Adrenal gland (tissue), 12 donors: ENCODE measurements around the gene ITPR3. TPM values are rescaled to one million over a fixed set of nuclear protein-coding genes. Genes with fewer than 3 reads are reported as not detected.

Experiments used
- DNase-seq, 7 donors: peaks; one replicate each; pipeline ENCODE4 v3.0.0-alpha.2; 2019 to 2020
- H3K27ac ChIP-seq, 5 donors: fragments of 200-600 bp; sonication (generic) in 4 of 5; 1 replicate in 3 of 5; 2 replicates in 2 of 5; pipeline versions ENCODE4 v1.5.1 to v1.8.0; 2016 to 2020; ENCODE audit warnings: mild to moderate bottlenecking in 1 of 5
- H3K27me3 ChIP-seq: fragments of 200-600 bp; 2 replicates; pipeline ENCODE4 v1.8.0; 2021
- H3K36me3 ChIP-seq, 2 donors: fragments of 200-600 bp; replicated peaks in 1 of 2; 1 replicate in 1 of 2; 2 replicates in 1 of 2; pipeline versions ENCODE4 v1.5.1 to v1.8.0; 2018 to 2022
- H3K4me1 ChIP-seq, 2 donors: fragments of 200-600 bp; replicated peaks in 1 of 2; 1 replicate in 1 of 2; 2 replicates in 1 of 2; pipeline versions ENCODE4 v1.5.1 to v1.8.0; 2018 to 2021
- H3K4me3 ChIP-seq, 4 donors: fragments of 200-600 bp; sonication (generic) in 3 of 4; one replicate each; pipeline ENCODE4 v1.5.1; 2016 to 2018
- H3K9me3 ChIP-seq, 3 donors: fragments of 200-600 bp; sonication (generic) in 1 of 3; replicated peaks in 1 of 3; 1 replicate in 2 of 3; 2 replicates in 1 of 3; pipeline versions ENCODE4 v1.5.1 to v1.8.0; 2016 to 2021
- POLR2A ChIP-seq, 2 donors: fragments of 450-650 bp; IDR thresholded peaks; one replicate each; pipeline ENCODE4 v1.6.1; 2017; ENCODE audit warnings: antibody characterized with exemption in 2 of 2, mild to moderate bottlenecking in 2 of 2, moderate library complexity in 1 of 2
- WGBS, 4 donors: extraction: QIAGEN DNeasy Blood & Tissue Kit in 2 of 4; methylation state at CpG; one replicate each; pipeline versions ENCODE4 v1.1.5 to v1.1.7; 2013 to 2017; 5-methylcytosine and 5-hydroxymethylcytosine counted together
- intact Hi-C, 2 donors: fragments of 100-400 bp; cut with DNase I; formaldehyde crosslinking; loops; one replicate each; pipeline versions ENCODE4 v1.14.1 to v1.15.0; 2022 to 2023
- polyA plus RNA-seq, 3 donors: library from polyadenylated mRNA; stranded (reverse); fragments of 200-250 nt in 2 of 3; fragments of 350-450 nt in 1 of 3; fragmentation: Illumina TruSeq in 1 of 3; extraction: RNeasy Lipid Tissue Mini Kit (QIAGEN cat#74804) in 1 of 3; gene quantifications; one replicate each; pipeline ENCODE4 v1.2.3, GENCODE V29; 2013 to 2014
- total RNA-seq, 9 donors: library from RNA; depleted of rRNA in 4 of 9; stranded (reverse); fragments of >200 nt in 4 of 9; fragments of 120-200 nt in 1 of 9; fragmentation: NEBNext Ultra II Directional in 1 of 9; extraction: Animal tissue kit (Norgen Biotek cat#: 25700) in 1 of 9; gene quantifications; one replicate each; pipeline versions ENCODE4 v1.1.0 to v1.2.4, GENCODE V29; 2013 to 2023
- TF ChIP-seq, protein P1 (sequence below), 6 experiments: fragments of 450-650 bp in 4 of 6; fragments of 200-600 bp in 2 of 6; sonication (generic) in 1 of 6; IDR thresholded peaks; 1 replicate in 5 of 6; 2 replicates in 1 of 6; pipeline versions ENCODE4 v1.5.1 to v1.8.0; 2016 to 2021; ENCODE audit warnings: antibody characterized with exemption in 6 of 6, mild to moderate bottlenecking in 2 of 6, moderate library complexity in 1 of 6
- donor health status: healthy with polysubstance abuse.
- donor health status: Bipolar disorder and iron deficiency.
- donor health status: DM: yes; HTN: yes; CAD: no.
- donor health status: DM: no; HTN: no; CAD: no.
- donor health status: DM: no; HTN: no; CAD: no.
- donor health status: DM: yes; HTN: yes; CAD: no.

The ITPR3 gene
- total and polyA plus RNA-seq, 12 donors = 1.3 to 38.1 (median 23.9) TPM

DNA sequence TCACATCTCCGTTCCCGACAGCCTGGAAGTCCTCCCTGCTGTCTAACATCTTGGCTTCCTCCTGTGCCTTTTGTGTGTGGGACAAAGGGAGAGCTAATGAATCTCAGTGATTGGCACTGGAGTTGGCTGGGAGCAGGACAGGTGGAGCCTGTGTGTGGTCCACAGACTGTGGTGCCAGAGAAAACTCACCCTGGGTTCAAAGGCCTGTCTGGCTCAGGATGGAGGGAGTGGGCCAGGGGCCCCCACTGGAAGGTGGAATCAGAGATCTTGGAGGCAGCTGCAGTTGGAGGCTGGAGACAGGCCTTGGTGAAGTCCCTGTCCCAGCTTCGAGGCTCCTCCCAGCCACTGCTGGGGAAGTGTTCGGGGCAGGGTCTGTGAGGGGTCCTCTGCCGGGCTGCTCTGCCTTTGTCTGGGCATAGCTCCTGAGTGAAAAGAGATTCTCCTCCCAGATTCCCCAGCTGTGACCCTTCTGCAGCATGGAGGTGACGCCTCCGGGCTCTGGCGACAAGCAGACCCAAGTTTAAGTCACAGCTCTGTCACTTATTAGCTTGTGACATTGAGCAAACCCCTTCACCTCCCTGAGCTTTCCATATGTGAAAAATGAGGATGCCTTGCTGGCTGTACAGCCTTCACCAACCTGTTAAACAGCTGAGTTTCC lies 13.9 kb upstream of the ITPR3 start:
- H3K27ac ChIP-seq = peak overlapping the region in 1 of 5 donors; percentile 10
- DNase-seq = no peak
- no peaks in the 10 kb centered on the region for H3K9me3 ChIP-seq
- 60 to 83% (median 81%) methylated on average over 5 to 8 of the region's 8 CpGs for WGBS, 4 donors
- no peaks in the 10 kb centered on the region for H3K36me3 ChIP-seq
- peaks cover 11 to 14% of the 10 kb centered on the region in 2 donors for H3K4me1 ChIP-seq
- no peak overlapping the region for H3K4me3 ChIP-seq
- intact Hi-C loops = no loop called here
- TF ChIP-seq, protein P1, sequence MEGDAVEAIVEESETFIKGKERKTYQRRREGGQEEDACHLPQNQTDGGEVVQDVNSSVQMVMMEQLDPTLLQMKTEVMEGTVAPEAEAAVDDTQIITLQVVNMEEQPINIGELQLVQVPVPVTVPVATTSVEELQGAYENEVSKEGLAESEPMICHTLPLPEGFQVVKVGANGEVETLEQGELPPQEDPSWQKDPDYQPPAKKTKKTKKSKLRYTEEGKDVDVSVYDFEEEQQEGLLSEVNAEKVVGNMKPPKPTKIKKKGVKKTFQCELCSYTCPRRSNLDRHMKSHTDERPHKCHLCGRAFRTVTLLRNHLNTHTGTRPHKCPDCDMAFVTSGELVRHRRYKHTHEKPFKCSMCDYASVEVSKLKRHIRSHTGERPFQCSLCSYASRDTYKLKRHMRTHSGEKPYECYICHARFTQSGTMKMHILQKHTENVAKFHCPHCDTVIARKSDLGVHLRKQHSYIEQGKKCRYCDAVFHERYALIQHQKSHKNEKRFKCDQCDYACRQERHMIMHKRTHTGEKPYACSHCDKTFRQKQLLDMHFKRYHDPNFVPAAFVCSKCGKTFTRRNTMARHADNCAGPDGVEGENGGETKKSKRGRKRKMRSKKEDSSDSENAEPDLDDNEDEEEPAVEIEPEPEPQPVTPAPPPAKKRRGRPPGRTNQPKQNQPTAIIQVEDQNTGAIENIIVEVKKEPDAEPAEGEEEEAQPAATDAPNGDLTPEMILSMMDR (IDR thresholded peaks at IDR 0.05) = no peak
- no peak for TF ChIP-seq POLR2A (IDR thresholded peaks at IDR 0.05)
- H3K27me3 ChIP-seq = no peaks in the 10 kb centered on the region

DNA sequence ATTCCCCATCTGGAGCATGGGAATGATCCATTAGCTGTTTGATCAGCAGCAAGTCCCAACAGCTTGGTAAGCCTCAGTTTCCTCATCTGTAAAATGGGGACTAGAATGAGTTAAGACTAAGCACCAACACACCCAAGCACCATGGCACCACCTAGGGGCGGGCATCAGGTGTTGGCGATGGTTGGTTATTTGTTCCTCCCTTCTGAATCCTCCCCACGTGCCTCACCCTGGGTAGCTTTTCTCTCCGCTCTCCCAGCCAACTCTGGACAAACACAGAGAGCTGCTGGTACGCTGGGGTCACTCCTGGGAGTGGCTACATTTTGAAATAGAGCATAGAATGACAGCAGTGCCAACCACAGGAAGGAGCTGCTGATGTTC lies 13.3 kb upstream of the ITPR3 start:
- no peak overlapping the region for H3K27ac ChIP-seq
- H3K27me3 ChIP-seq = no peaks in the 10 kb centered on the region
- no peak overlapping the region for H3K4me3 ChIP-seq
- H3K36me3 ChIP-seq = no peaks in the 10 kb centered on the region
- TF ChIP-seq, protein P1 (IDR thresholded peaks at IDR 0.05) = peak in 3 of 6 experiments; percentile 8 to 30 (median 12)
- TF ChIP-seq POLR2A (IDR thresholded peaks at IDR 0.05) = no peak
- intact Hi-C loops = no loop called here
- WGBS, 4 donors = 58 to 77% (median 73%) methylated on average over 5 of the region's 5 CpGs
- no peaks in the 10 kb centered on the region for H3K9me3 ChIP-seq
- DNase-seq = no peak
- H3K4me1 ChIP-seq = peaks cover 11 to 14% of the 10 kb centered on the region in 2 donors

DNA sequence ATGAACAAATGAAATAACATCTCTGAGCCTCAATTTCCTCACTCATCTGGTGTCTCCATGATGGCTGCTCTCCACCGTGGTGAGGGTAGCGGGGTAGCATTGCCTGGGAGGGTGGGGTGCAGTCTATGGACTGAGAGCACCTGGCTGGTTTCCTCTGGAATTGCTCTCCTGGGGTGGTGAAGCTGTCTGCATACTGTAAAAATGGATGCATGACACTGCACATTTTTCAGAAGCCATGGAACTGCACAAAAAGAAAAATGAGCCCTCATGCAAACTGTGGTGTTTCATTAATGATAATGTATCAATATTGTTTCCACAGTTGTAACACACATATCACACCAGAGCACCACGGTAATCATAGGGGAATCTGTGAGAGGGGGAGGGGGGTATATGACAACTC lies 12.1 kb upstream of the ITPR3 start:
- intact Hi-C loops = no loop called here
- Histone ChIP-seq H3K27me3 (no peaks in the 10 kb centered on the region), H3K4me1 (peaks cover 11 to 14% of the 10 kb centered on the region in 2 donors), H3K27ac (peak overlapping the region in 3 of 5 donors; percentile 26 to 77 (median 60)), H3K9me3 (no peaks in the 10 kb centered on the region), H3K36me3 (no peaks in the 10 kb centered on the region), H3K4me3 (no peak overlapping the region)
- TF ChIP-seq POLR2A (IDR thresholded peaks at IDR 0.05) = no peak
- TF ChIP-seq, protein P1 (IDR thresholded peaks at IDR 0.05) = no peak
- DNase-seq = no peak
- 53 to 62% (median 59%) methylated on average over 3 of the region's 3 CpGs for whole genome bisulfite sequencing, 4 donors

DNA sequence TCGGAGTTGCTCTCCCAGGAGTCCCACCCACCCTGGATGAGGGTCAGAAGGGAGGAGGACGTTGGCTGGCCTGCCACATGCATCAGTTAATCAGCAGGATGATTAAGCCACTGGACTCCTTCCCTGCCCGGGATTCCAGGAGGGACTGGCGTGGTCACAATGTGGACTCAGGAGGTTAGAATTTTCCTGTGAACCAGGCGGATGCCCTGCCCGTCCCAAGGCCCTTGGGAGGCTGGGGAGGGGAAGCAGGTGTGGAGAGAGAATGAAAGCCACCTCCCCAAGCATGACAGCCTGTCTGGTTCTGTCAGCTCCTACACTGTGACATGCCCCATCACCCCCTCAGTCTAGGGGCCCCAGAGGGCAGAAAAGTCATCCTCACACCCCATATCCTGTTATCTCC lies 11.6 kb upstream of the ITPR3 start:
- H3K4me3 ChIP-seq = no peak overlapping the region
- no peak for TF ChIP-seq POLR2A (IDR thresholded peaks at IDR 0.05)
- TF ChIP-seq, protein P1 (IDR thresholded peaks at IDR 0.05) = no peak
- no peaks in the 10 kb centered on the region for H3K36me3 ChIP-seq
- H3K27me3 ChIP-seq = no peaks in the 10 kb centered on the region
- DNase-seq = peak; percentile 62 to 85 (median 81)
- intact Hi-C loops = no loop called here
- 24 to 41% (median 36%) methylated on average over 6 of the region's 6 CpGs for WGBS, 4 donors
- no peaks in the 10 kb centered on the region for H3K9me3 ChIP-seq
- peak overlapping the region in 3 of 5 donors; percentile 26 to 77 (median 60) for H3K27ac ChIP-seq
- H3K4me1 ChIP-seq = peaks cover 11 to 14% of the 10 kb centered on the region in 2 donors
